IMR-90 (cell line): Measurements from ENCODE around the gene MTFR1L. TPM values are rescaled to one million over a fixed set of nuclear protein-coding genes. Genes with fewer than 3 reads are reported as not detected.

Source experiments
- ATAC-seq: fragments of 200-7000 bp; cut with Tn5 transposase; 2 replicates; pipeline ENCODE4 v1.9.1; 2020; ENCODE audit warnings: low read depth, mild to moderate bottlenecking, moderate library complexity
- BruUV-seq: library from RNA; stranded (reverse); fragments of 400-500 nt; replicated peaks from 2 replicates; lab custom pipeline; 2021; lab: Mats Ljungman, UMichigan
- CTCF ChIA-PET: fragments of 300-600 bp; formaldehyde crosslinking; extraction: SDS; loops from one replicate; lab custom pipeline; 2021; ENCODE audit warnings: antibody characterized with exemption; lab: Yijun Ruan, JAX
- POLR2A ChIA-PET: fragments of 300-600 bp; sonication (Branson Sonifier 250); formaldehyde crosslinking; loops from one replicate; lab custom pipeline; 2022; ENCODE audit warnings: antibody characterized with exemption; ENCODE audit not compliant: unreplicated experiment; lab: Charles Lee
- DNase-seq: peaks from one replicate; pipeline ENCODE4 v3.0.0; 2013
- H2AFZ ChIP-seq: replicated peaks from 2 replicates; pipeline ENCODE3; 2013; ENCODE audit warnings: low read length, mild to moderate bottlenecking; ENCODE audit not compliant: poor library complexity
- H2AK5ac ChIP-seq: 2 replicates; pipeline ENCODE4 v1.6.1; 2013; ENCODE audit warnings: low read depth, low read length, inconsistent platforms
- H2AK9ac ChIP-seq: replicated peaks from 2 replicates; pipeline ENCODE3; 2013; ENCODE audit warnings: mild to moderate bottlenecking, low read depth, low read length, moderate library complexity; ENCODE audit not compliant: poor library complexity
- H2BK120ac ChIP-seq: 2 replicates; pipeline ENCODE4 v1.6.1; 2013; ENCODE audit warnings: low read depth, low read length, inconsistent platforms
- H2BK15ac ChIP-seq: 3 replicates; pipeline ENCODE4 v1.6.1; 2013; ENCODE audit warnings: low read depth, low read length, inconsistent platforms
- H2BK20ac ChIP-seq: 2 replicates; pipeline ENCODE4 v1.6.1; 2013; ENCODE audit warnings: low read depth, mild to moderate bottlenecking, inconsistent platforms, low read length, moderate library complexity
- H2BK5ac ChIP-seq: 2 replicates; pipeline ENCODE4 v1.6.1; 2013; ENCODE audit warnings: mild to moderate bottlenecking, low read depth, low read length, inconsistent platforms; ENCODE audit not compliant: poor library complexity, severe bottlenecking
- H3K14ac ChIP-seq: replicated peaks from 2 replicates; pipeline ENCODE4 v1.6.1; 2013; ENCODE audit warnings: low read depth, low read length, inconsistent platforms
- H3K18ac ChIP-seq: 2 replicates; pipeline ENCODE4 v1.6.1; 2013; ENCODE audit warnings: low read depth, low read length, control low read depth
- H3K23ac ChIP-seq: 2 replicates; pipeline ENCODE4 v1.6.1; 2013; ENCODE audit warnings: low read depth, low read length, inconsistent platforms
- H3K27ac ChIP-seq: 2 replicates; pipeline ENCODE4 v1.5.1; 2013; ENCODE audit warnings: mild to moderate bottlenecking, control low read depth, low read length; ENCODE audit not compliant: insufficient read depth
- H3K27me3 ChIP-seq: 2 replicates; pipeline ENCODE4 v1.6.1; 2013; ENCODE audit warnings: low read length; ENCODE audit not compliant: control insufficient read depth, insufficient read depth
- H3K36me3 ChIP-seq: 2 replicates; pipeline ENCODE4 v1.6.1; 2013; ENCODE audit warnings: low read length, mixed read lengths; ENCODE audit not compliant: control insufficient read depth, insufficient read depth
- H3K4ac ChIP-seq: 2 replicates; pipeline ENCODE4 v1.6.1; 2013; ENCODE audit warnings: low read depth, low read length, inconsistent platforms
- H3K4me1 ChIP-seq: 2 replicates; pipeline ENCODE4 v1.6.1; 2013; ENCODE audit warnings: low read length, mixed read lengths; ENCODE audit not compliant: control insufficient read depth, insufficient read depth
- H3K4me2 ChIP-seq: 2 replicates; pipeline ENCODE4 v1.6.1; 2013; ENCODE audit warnings: low read depth, mild to moderate bottlenecking, control low read depth, low read length, moderate library complexity
- H3K4me3 ChIP-seq: 2 replicates; pipeline ENCODE4 v1.5.1; 2013; ENCODE audit warnings: low read depth, mild to moderate bottlenecking, control low read depth, low read length, moderate library complexity; ENCODE audit not compliant: insufficient read depth
- H3K56ac ChIP-seq: 2 replicates; pipeline ENCODE4 v1.6.1; 2013; ENCODE audit warnings: low read length, inconsistent platforms; ENCODE audit not compliant: insufficient read depth; ENCODE audit errors: extremely low read depth
- H3K79me1 ChIP-seq, 2 experiments: 2 replicates each; pipeline ENCODE4 v1.6.1; 2013; ENCODE audit warnings: low read length in 2 of 2, inconsistent platforms in 1 of 2, low read depth in 1 of 2
- H3K9ac ChIP-seq: 2 replicates; pipeline ENCODE4 v1.6.1; 2013; ENCODE audit warnings: low read depth, low read length, control low read depth
- H3K9me1 ChIP-seq: 2 replicates; pipeline ENCODE4 v1.6.1; 2013; ENCODE audit warnings: low read length, inconsistent platforms; ENCODE audit not compliant: insufficient read depth
- H3K9me3 ChIP-seq: 2 replicates; pipeline ENCODE4 v1.6.1; 2013; ENCODE audit warnings: low read length; ENCODE audit not compliant: control insufficient read depth, insufficient read depth
- H4K20me1 ChIP-seq: 2 replicates; pipeline ENCODE4 v1.6.1; 2013; ENCODE audit warnings: low read length, inconsistent platforms; ENCODE audit not compliant: insufficient read depth
- H4K5ac ChIP-seq: 2 replicates; pipeline ENCODE4 v1.6.1; 2013; ENCODE audit warnings: mild to moderate bottlenecking, low read depth, low read length, control low read depth
- H4K8ac ChIP-seq, 2 experiments: 2 replicates each; pipeline ENCODE4 v1.6.1; 2013; ENCODE audit warnings: low read depth in 2 of 2, low read length in 2 of 2, control low read depth in 1 of 2, inconsistent platforms in 1 of 2
- H4K91ac ChIP-seq: 2 replicates; pipeline ENCODE4 v1.6.1; 2013; ENCODE audit warnings: low read depth, low read length, inconsistent platforms; ENCODE audit not compliant: insufficient read depth
- BHLHE40 ChIP-seq: fragments of 150-350 bp; IDR thresholded peaks from 2 replicates; pipeline ENCODE4 v1.6.1; 2016; ENCODE audit warnings: mild to moderate bottlenecking, low read depth, low read length
- FOS ChIP-seq: fragments of 150-350 bp; IDR thresholded peaks from 2 replicates; pipeline ENCODE4 v1.6.1; 2016; ENCODE audit warnings: low read depth, low read length
- NFE2L2 ChIP-seq: fragments of 150-350 bp; IDR thresholded peaks from 2 replicates; pipeline ENCODE4 v1.6.1; 2016; ENCODE audit warnings: low read depth, mild to moderate bottlenecking, low read length
- RAD21 ChIP-seq: IDR thresholded peaks from 2 replicates; pipeline ENCODE4 v1.6.1; 2012; ENCODE audit warnings: low read length, improper control_type of control experiment
- RFX5 ChIP-seq: IDR thresholded peaks from 2 replicates; pipeline ENCODE4 v1.8.0; 2012; ENCODE audit warnings: low read depth, mild to moderate bottlenecking, low read length, moderate library complexity
- SMC3 ChIP-seq: fragments of 150-350 bp; IDR thresholded peaks from 2 replicates; pipeline ENCODE4 v1.6.1; 2016; ENCODE audit warnings: low read depth, mild to moderate bottlenecking, antibody characterized with exemption, low read length, moderate library complexity
- WGBS, 2 experiments: methylation state at CpG; one replicate each; pipeline versions ENCODE4 v1.1.5 to v1.1.7; 2013; ENCODE audit warnings: missing lambda C conversion rate in 2 of 2; ENCODE audit not compliant: insufficient read length in 1 of 2; ENCODE audit errors: extremely low coverage in 2 of 2; 5-methylcytosine and 5-hydroxymethylcytosine counted together
- dilution Hi-C: fragments of 300-500 bp; cut with HindIII; formaldehyde crosslinking; loops from one replicate; pipeline ENCODE4 v1.14.3; 2018; ENCODE audit warnings: low sequenced_read_pairs; ENCODE audit not compliant: unreplicated experiment
- in situ Hi-C: fragments of 300-500 bp; cut with MboI; formaldehyde crosslinking; loops from 3 replicates; pipeline ENCODE4 v1.14.3; 2019; ENCODE audit warnings: low sequenced_read_pairs, inconsistent platforms, mixed read lengths
- intact Hi-C: fragments of 100-400 bp; cut with micrococcal nuclease; formaldehyde crosslinking; loops from 2 replicates; pipeline ENCODE4 v1.10.0; 2022
- polyA plus RNA-seq, 3 experiments: library from polyadenylated mRNA; depleted of rRNA; stranded (reverse); fragments of >200 nt; gene quantifications; 2 replicates each; pipeline ENCODE4 v1.2.3, GENCODE V29; 2012; ENCODE audit warnings: low replicate concordance in 1 of 3
- total RNA-seq: library from RNA; depleted of rRNA; stranded (reverse); fragments of >200 nt; gene quantifications from 2 replicates; pipeline ENCODE4 v1.2.3, GENCODE V29; 2012
- TF ChIP-seq, protein P1 (sequence below): fragments of 150-350 bp; IDR thresholded peaks from 2 replicates; pipeline ENCODE4 v1.6.1; 2016; ENCODE audit warnings: low read depth, mild to moderate bottlenecking, low read length, moderate library complexity, borderline replicate concordance

The MTFR1L gene
- total and polyA plus RNA-seq, 2 of the 4 experiments (the other 2 are of a cell fraction): 69.1 to 69.7 TPM

DNA sequence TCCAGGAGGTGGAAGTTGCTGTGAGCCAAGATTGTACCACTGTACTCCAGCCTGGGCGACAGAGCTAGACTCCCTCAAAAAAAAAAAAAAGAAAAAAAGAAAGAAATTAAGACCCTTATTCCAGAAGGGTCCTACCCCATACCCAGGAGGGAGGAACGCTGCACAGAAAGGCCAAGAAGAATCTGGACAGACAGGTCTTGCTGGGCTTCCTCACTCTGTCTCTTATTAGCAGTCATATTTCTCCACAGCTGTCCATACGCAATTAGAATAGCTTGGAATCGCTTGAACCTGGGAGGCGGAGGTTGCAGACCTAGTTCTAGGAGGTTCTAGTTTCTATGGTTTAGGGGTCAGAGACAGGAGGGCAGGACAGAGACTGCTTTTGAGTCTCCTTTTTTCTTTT lies 58.9 kb downstream of the MTFR1L start:
- no peak overlapping the region for H2AFZ ChIP-seq
- no TSS peak for BruUV-seq
- DNase-seq: no peak
- dilution Hi-C loops: no loop called here
- no peak overlapping the region for H2AK9ac ChIP-seq
- no CpG with 5 or more reads among the region's 5 CpGs for WGBS, 2 experiments
- no peak overlapping the region for H2BK15ac ChIP-seq
- no peak overlapping the region for H4K8ac ChIP-seq
- H4K91ac ChIP-seq: no peak overlapping the region
- intact Hi-C loops: loop anchor here (1.0 kb wide), 1 partner anchor 37 kb away; no protein-coding TSS in a partner anchor
- H2BK120ac ChIP-seq: no peak overlapping the region
- no peak overlapping the region for H3K27ac ChIP-seq
- POLR2A ChIA-PET: no interaction called here
- peaks cover 10 to 12% of the 10 kb centered on the region in 2 experiments for H3K79me1 ChIP-seq
- no peak overlapping the region for H3K4me2 ChIP-seq
- H3K18ac ChIP-seq: no peak overlapping the region
- H2AK5ac ChIP-seq: no peak overlapping the region
- H3K9me3 ChIP-seq: no peaks in the 10 kb centered on the region
- H3K27me3 ChIP-seq: no peaks in the 10 kb centered on the region
- no peak for TF ChIP-seq RFX5
- TF ChIP-seq BHLHE40: no peak
- no peak for TF ChIP-seq SMC3
- no peak for TF ChIP-seq FOS
- TF ChIP-seq, protein P1, sequence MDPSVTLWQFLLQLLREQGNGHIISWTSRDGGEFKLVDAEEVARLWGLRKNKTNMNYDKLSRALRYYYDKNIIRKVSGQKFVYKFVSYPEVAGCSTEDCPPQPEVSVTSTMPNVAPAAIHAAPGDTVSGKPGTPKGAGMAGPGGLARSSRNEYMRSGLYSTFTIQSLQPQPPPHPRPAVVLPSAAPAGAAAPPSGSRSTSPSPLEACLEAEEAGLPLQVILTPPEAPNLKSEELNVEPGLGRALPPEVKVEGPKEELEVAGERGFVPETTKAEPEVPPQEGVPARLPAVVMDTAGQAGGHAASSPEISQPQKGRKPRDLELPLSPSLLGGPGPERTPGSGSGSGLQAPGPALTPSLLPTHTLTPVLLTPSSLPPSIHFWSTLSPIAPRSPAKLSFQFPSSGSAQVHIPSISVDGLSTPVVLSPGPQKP: no peak
- no peak for TF ChIP-seq NFE2L2
- TF ChIP-seq RAD21: no peak
- no peak overlapping the region for H3K9ac ChIP-seq
- no peaks in the 10 kb centered on the region for H4K20me1 ChIP-seq
- H2BK20ac ChIP-seq: no peak overlapping the region
- no peak overlapping the region for H3K56ac ChIP-seq
- in situ Hi-C loops: no loop called here
- no peak overlapping the region for H3K23ac ChIP-seq
- peaks cover 9% of the 10 kb centered on the region; the same call in 1 of the 2 replicates for H3K4me1 ChIP-seq
- ATAC-seq: no peak
- CTCF ChIA-PET: no interaction called here
- H3K36me3 ChIP-seq: no peaks in the 10 kb centered on the region
- H3K14ac ChIP-seq: no peak overlapping the region
- no peak overlapping the region for H3K4ac ChIP-seq
- no peak overlapping the region for H2BK5ac ChIP-seq
- H3K9me1 ChIP-seq: 0 out of 2 replicates have a peak, but pooled peaks cover 3% of the 10 kb centered on the region
- H4K5ac ChIP-seq: no peak overlapping the region
- no peak overlapping the region for H3K4me3 ChIP-seq
